Panc1 (cell line): Measurements from ENCODE around the gene FOSL2.

ENCODE experiments used
- POLR2AphosphoS5 ChIP-seq: IDR thresholded peaks from 2 replicates; pipeline ENCODE4 v1.6.1; 2012; ENCODE audit warnings: mild to moderate bottlenecking, low read depth, low read length, moderate library complexity
- TF ChIP-seq, protein P1 (sequence below): fragments of 450-650 bp; IDR thresholded peaks from 2 replicates; pipeline ENCODE4 v1.5.1; 2017; ENCODE audit warnings: mild to moderate bottlenecking
- TF ChIP-seq, protein P2 (sequence below), 2 experiments: IDR thresholded peaks; 2 replicates each; pipeline ENCODE4 v1.6.1; 2011 to 2012; ENCODE audit warnings: low read depth in 2 of 2, control low read depth in 1 of 2, low read length in 1 of 2, mild to moderate bottlenecking in 1 of 2, moderate library complexity in 1 of 2; ENCODE audit not compliant: insufficient read depth in 1 of 2

DNA sequence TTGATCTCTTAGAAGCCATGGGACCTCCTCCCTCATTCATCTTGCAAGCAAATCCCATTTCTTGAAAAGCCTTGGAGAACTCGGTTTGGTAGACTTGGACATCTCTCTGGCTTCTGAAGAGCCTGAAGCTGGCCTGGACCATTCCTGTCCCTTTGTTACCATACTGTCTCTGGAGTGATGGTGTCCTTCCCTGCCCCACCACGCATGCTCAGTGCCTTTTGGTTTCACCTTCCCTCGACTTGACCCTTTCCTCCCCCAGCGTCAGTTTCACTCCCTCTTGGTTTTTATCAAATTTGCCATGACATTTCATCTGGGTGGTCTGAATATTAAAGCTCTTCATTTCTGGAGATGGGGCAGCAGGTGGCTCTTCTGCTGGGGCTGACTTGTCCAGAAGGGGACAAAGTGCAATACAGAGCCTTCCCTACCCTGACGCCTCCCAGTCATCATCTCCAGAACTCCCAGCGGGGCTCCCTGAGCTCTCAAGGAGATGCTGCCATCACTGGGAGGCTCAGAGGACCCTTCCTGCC lies 20.0 kb downstream of the FOSL2 start:
- TF ChIP-seq, protein P1, sequence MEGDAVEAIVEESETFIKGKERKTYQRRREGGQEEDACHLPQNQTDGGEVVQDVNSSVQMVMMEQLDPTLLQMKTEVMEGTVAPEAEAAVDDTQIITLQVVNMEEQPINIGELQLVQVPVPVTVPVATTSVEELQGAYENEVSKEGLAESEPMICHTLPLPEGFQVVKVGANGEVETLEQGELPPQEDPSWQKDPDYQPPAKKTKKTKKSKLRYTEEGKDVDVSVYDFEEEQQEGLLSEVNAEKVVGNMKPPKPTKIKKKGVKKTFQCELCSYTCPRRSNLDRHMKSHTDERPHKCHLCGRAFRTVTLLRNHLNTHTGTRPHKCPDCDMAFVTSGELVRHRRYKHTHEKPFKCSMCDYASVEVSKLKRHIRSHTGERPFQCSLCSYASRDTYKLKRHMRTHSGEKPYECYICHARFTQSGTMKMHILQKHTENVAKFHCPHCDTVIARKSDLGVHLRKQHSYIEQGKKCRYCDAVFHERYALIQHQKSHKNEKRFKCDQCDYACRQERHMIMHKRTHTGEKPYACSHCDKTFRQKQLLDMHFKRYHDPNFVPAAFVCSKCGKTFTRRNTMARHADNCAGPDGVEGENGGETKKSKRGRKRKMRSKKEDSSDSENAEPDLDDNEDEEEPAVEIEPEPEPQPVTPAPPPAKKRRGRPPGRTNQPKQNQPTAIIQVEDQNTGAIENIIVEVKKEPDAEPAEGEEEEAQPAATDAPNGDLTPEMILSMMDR, result no peak
- TF ChIP-seq POLR2AphosphoS5, result no peak
- TF ChIP-seq, protein P2, sequence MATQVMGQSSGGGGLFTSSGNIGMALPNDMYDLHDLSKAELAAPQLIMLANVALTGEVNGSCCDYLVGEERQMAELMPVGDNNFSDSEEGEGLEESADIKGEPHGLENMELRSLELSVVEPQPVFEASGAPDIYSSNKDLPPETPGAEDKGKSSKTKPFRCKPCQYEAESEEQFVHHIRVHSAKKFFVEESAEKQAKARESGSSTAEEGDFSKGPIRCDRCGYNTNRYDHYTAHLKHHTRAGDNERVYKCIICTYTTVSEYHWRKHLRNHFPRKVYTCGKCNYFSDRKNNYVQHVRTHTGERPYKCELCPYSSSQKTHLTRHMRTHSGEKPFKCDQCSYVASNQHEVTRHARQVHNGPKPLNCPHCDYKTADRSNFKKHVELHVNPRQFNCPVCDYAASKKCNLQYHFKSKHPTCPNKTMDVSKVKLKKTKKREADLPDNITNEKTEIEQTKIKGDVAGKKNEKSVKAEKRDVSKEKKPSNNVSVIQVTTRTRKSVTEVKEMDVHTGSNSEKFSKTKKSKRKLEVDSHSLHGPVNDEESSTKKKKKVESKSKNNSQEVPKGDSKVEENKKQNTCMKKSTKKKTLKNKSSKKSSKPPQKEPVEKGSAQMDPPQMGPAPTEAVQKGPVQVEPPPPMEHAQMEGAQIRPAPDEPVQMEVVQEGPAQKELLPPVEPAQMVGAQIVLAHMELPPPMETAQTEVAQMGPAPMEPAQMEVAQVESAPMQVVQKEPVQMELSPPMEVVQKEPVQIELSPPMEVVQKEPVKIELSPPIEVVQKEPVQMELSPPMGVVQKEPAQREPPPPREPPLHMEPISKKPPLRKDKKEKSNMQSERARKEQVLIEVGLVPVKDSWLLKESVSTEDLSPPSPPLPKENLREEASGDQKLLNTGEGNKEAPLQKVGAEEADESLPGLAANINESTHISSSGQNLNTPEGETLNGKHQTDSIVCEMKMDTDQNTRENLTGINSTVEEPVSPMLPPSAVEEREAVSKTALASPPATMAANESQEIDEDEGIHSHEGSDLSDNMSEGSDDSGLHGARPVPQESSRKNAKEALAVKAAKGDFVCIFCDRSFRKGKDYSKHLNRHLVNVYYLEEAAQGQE (IDR thresholded peaks at IDR 0.05; ENCODE audit: insufficient read depth in 1 of 2, low read depth in 2 of 2, low read length in 1 of 2), result no peak
